Stimulated activated CD8-positive, alpha-beta memory T cell treated with anti-CD3 and anti-CD28 coated beads, Interleukin-7, amount 100 ng/mL, for 24 hours (primary cell): ENCODE data around the gene OOSP4A.
"Not testable (repeated sequence)": the region's sequence is repeated elsewhere in the genome, so short reads cannot be mapped to it uniquely, and the experiment has no call there.

Experiments used
- DNase-seq: peaks from one replicate; pipeline ENCODE4 v3.0.0-alpha.2; 2020; ENCODE audit warnings: low read depth

Gene OOSP4A

DNA sequence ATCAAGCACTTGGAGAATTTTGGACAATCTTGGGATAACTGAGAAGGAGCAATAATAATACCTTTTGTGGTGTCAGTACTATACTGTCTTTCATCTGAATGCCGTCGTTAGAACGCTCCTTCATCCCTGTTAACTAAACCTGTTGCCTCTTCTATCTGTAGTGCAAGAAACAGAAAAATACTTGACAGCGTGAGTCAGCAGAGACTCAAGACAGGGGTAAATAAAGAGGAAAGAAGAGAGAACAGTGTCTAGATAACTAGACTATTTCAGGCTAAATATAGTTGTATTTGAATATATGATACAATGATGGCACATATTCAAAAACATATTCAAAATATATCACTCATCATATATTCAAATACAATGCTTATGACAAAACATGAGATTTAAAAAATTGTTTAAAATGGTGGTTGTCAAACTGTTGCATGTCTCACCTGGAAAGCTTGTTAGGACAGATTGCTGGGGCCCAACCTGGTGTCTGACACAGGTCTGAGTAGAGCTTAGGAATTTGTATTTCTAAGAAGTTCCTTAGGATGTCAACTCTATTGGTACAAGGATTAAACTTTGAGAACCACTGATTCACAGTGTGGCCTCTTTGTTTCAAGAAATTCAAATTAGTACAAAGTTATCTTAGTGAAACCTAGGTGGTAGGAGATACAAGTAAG lies 17.4 kb downstream of the OOSP4A start:
- DNase-seq, result no peak

DNA sequence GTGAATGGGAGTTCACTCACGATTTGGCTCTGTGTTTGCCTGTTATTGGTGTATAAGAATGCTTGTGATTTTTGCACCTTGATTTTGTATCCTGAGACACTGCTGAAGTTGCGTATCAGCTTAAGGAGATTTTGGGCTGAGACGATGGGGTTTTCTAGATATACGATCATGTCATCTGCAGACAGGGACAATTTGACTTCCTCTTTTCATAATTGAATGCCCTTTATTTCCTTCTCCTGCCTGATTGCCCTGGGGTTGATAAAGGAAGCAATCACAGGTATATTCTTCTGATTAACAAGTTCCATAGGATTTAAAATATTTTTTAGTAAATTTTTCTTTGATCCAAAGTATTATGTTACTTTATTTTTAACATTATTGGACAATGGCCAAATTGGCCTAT lies 18.2 kb downstream of the OOSP4A start:
- DNase-seq, result not testable (repeated sequence)

DNA sequence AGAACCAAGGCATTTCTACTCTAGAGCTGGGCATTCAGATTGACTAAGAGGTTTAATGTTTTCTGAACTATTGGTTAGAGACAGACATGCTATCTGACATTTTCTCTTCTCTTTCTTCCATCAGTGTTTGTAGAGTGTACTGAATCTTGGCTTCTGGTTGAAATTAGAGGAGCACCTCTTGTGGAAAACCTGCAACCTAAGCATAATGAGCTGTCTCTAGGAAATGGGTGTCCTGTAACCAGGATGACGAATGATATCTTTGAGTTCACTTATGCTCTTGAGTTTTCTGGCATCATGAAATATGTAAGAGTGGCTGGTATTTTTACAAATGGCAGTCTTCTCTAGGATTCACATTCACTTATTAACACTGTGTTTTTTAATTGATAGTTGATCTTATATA lies 19.4 kb downstream of the OOSP4A start:
- DNase-seq, result no peak

DNA sequence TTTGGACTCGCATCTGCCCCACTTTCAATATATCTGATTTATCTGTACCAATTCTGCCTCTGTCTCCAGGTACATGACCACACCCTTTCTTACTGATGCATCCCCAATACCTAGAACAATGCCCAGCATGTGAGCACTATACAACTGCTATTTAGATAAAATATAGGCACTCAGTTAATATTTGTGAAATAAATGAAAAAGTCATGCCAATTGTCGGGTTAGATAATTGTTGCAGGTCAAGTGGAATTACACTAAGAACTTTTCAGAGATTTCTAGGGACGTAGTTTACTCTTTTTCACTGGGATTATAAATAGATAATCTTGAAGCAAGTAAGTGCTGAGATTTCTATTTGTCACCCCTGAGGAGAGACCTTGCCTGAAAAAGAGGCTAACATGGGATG lies 20.5 kb downstream of the OOSP4A start:
- DNase-seq, result no peak

DNA sequence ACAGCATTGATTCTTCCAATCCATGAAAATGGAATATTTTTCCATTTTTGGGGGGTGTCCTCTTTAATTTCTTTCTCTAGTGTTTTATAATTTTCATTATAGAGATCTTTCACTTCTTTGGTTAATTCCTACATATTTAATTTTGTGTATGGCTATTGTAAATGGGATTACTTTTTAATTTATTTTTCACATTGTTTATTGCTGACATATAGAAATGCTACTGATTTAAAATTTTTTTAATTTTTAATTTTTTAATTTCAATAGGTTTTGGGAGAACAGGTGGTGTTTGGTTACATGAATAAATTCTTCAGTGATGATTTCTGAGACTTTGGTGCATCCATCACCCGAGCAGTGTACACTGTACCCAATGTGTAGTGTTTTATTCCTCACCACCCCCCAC lies 26.6 kb downstream of the OOSP4A start:
- no peak for DNase-seq

DNA sequence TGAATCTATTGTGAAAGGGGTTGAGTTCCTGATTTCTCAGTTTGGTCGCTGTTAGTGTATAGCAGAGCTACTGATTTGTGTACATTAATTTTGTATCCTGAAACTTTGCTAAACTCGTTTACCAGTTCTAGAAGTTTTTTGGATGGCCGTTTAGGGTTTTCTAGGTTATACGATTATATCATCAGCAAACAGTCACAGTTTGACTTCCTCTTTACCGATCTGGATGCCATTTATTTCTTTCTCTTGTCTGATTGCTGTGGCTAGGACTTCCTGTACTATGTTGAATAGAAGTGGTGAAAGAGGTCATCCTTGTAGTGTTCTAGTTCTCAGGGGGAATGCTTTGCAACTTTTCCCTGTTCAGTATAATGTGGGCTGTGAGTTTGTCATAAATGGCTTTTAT lies 28.6 kb downstream of the OOSP4A start:
- no peak for DNase-seq

DNA sequence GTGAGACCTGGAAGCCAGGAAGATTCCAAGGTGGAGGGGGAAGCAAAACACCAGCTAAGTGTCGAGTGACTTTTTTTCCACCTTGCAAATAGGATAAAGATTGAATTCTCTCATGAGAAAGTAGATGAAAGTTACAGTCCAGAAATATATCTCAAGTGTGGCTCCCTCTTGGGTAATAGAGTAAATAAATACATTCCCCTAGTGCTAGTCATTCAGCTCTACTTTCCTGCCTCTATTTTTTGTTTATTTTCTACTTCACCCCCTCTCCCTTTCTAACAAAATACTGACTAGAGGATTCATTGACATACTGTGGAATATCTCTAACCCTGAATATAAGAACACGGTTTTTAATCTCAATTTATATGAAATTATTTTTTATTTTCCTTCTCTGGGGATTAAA lies 34.0 kb downstream of the OOSP4A start:
- no peak for DNase-seq

DNA sequence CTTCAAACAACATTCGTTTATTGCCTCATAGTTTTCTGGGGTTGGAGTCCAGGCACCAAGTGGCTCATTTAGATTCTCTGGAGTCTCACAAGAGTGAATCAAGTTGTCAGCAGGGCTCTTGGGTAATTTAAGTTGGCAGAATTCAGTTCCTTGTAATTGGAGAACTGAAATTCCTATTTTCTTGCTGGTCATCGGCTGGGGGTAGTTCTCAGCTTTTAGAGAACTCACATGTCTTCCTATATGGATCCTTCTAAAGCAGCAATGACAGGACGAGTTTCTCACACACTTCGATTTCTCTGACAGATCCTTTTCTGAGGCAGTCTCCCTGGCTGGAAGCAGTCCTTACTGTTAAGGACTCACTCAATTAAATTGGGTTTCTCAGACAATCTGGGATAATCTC lies 35.9 kb downstream of the OOSP4A start:
- no peak for DNase-seq

DNA sequence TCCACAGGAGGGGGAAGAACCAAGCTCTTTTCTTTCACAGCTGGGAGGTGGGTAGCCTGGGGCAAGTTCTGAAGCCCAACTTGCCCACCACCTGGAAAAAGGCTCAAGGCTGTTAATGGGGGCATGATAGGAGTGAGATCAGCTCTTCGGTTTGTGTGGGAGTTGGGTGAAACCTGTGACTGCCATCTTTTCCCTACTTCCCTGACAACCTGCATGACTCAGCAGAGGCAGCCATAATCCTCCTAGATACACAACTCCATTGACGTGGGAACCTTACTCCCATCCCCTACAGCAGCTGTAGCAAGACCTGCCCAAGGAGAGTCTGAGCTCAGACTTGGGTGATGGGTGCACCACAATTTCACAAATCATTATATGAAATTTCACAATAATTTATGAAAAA lies 39.9 kb downstream of the OOSP4A start:
- no peak for DNase-seq

DNA sequence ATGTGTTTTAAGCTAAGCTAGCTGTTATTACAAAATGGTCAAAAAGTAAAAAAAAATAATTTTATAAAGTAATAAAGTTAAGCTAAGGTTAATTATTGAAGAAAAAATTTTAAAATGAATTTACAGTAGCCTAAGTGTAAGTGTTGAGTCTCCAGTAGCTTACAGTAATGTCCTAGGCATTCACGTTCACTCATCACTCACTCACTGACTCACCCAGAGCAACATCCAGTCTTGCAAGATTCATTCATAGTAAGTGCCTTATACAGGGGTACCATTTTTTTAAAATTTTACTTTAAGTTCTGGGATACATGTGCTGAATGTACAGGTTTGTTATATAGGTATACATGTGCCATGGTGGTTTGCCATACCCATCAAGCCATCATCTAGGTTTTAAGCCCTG lies 41.5 kb downstream of the OOSP4A start:
- DNase-seq, result no peak

DNA sequence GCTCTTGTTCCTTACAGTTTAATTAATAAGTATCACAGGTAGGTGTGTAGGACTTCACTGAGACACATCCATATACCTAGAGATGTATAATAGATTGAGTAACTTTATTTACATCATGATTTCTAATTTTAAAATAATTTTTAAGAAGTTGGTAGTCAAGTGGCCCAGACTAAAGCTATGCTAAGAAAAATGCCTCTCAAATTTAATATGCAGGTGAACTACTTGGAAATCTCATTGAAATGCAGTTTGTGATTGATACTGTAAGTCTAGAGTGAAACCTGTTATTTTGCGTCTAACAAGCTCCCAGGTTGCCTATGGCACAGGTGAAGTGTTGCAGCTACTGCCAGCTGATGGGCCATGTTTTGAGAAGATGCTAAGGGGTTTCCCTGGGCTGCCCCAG lies 53.0 kb downstream of the OOSP4A start, which contains the start of gene OOSP4B:
TSS of gene OOSP4B (plus strand) at position 301 of the 400 bp plus-strand sequence.
- no peak for DNase-seq

DNA sequence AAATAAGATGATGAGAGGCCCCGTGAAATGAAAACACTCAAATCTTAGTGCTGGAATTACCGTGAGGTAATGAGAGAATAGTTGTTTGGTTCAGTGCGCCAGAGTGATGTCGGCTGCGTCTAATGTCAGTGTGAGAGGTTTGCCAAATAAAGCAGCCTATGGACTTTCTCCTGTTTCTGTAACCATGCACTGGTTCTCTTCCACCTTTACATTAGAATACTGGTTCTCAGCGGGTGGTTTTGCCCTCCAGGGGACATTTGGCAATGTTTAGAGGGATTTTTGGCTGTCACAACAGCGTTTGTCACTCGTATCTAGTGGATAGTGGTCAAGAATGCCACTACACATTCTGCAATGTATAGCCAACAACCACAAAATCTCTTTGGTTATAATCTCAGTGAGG lies 54.2 kb downstream of the OOSP4A start:
- DNase-seq, result no peak
